Smooth muscle cell (in vitro differentiated cells): Measurements from ENCODE around the gene RFK. TPM values are rescaled to one million over a fixed set of nuclear protein-coding genes. Genes with fewer than 3 reads are reported as not detected.

ENCODE experiments used
- DNase-seq: peaks from one replicate; lab custom pipeline; 2025; ENCODE audit not compliant: unreplicated experiment; lab: John Stamatoyannopoulos, UW
- H2AFZ ChIP-seq: fragments of 200-600 bp; sonication (generic); 2 replicates; pipeline ENCODE4 v1.6.0; 2016; ENCODE audit warnings: antibody characterized with exemption, low read depth, mild to moderate bottlenecking
- H3F3A ChIP-seq: fragments of 200-600 bp; sonication (generic); 2 replicates; pipeline ENCODE4 v1.6.0; 2017; ENCODE audit warnings: antibody characterized with exemption, low read depth
- H3K27ac ChIP-seq: fragments of 200-600 bp; sonication (generic); 2 replicates; pipeline ENCODE4 v1.5.1; 2016; ENCODE audit warnings: low read depth, mild to moderate bottlenecking
- H3K27me3 ChIP-seq: fragments of 200-600 bp; sonication (generic); 2 replicates; pipeline ENCODE4 v1.6.1; 2016; ENCODE audit warnings: low read depth, mild to moderate bottlenecking
- H3K36me3 ChIP-seq: fragments of 200-600 bp; sonication (generic); 2 replicates; pipeline ENCODE4 v1.5.1; 2016; ENCODE audit warnings: low read depth
- H3K4me1 ChIP-seq: fragments of 200-600 bp; sonication (generic); 2 replicates; pipeline ENCODE4 v1.5.1; 2016; ENCODE audit warnings: low read depth
- H3K4me2 ChIP-seq: fragments of 200-600 bp; sonication (generic); 2 replicates; pipeline ENCODE4 v1.6.0; 2016; ENCODE audit warnings: mild to moderate bottlenecking
- H3K4me3 ChIP-seq: fragments of 200-600 bp; sonication (generic); 2 replicates; pipeline ENCODE4 v1.5.1; 2016; ENCODE audit warnings: mild to moderate bottlenecking
- H3K79me2 ChIP-seq: fragments of 200-600 bp; sonication (generic); 2 replicates; pipeline ENCODE4 v1.6.0; 2016; ENCODE audit warnings: low read depth, mild to moderate bottlenecking
- H3K9ac ChIP-seq: fragments of 200-600 bp; sonication (generic); 2 replicates; pipeline ENCODE4 v1.6.0; 2016; ENCODE audit warnings: low read depth
- H3K9me3 ChIP-seq: fragments of 200-600 bp; sonication (generic); replicated peaks from 2 replicates; pipeline ENCODE4 v1.5.1; 2016; ENCODE audit warnings: low read depth
- H4K20me1 ChIP-seq: fragments of 200-600 bp; sonication (generic); 2 replicates; pipeline ENCODE4 v1.6.0; 2016; ENCODE audit warnings: low read depth
- WGBS: methylation state at CpG from one replicate; pipeline ENCODE4 v1.1.7; 2016; ENCODE audit warnings: low lambda C conversion rate; 5-methylcytosine and 5-hydroxymethylcytosine counted together
- polyA plus RNA-seq: library from polyadenylated mRNA; unstranded; fragments of >200 nt; fragmentation: Nextera tagmentation; extraction: Ambion mirVana; gene quantifications from 2 replicates; pipeline ENCODE4 v1.2.1, GENCODE V29; 2016
- total RNA-seq: library from RNA; depleted of rRNA; stranded (reverse); fragments of >200 nt; gene quantifications from 2 replicates; pipeline ENCODE4 v1.2.3, GENCODE V29; 2014
- TF ChIP-seq, protein P1 (sequence below): fragments of 200-600 bp; sonication (generic); IDR thresholded peaks from 2 replicates; pipeline ENCODE4 v1.5.1; 2017; ENCODE audit warnings: borderline replicate concordance, mild to moderate bottlenecking, antibody characterized with exemption; ENCODE audit not compliant: insufficient read depth, poor library complexity, severe bottlenecking

Gene RFK
- total and polyA plus RNA-seq, 2 experiments from 2014 or later = 14.2 to 25.2 TPM

DNA sequence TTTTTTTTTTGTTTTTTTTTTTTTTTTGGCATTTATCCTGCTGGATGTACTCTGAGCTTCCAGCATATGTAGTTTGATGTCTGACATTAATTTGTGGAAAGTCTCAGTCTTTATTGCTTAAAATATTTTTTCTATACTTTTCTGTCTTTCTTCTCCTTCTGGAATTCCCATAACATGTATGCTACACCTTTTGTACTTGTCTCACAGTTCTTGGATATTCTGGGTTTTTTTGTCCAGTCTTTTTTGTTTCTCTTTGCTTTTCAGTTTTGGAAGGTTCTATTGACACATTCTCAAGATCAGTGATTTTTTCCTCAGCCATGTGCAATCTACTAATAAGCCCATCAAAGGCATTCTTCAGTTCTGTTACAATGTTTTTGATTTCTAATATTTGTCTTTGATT is 19.4 kb upstream of the RFK start:
- H3K4me2 ChIP-seq = no peak overlapping the region
- no peak overlapping the region for H2AFZ ChIP-seq

DNA sequence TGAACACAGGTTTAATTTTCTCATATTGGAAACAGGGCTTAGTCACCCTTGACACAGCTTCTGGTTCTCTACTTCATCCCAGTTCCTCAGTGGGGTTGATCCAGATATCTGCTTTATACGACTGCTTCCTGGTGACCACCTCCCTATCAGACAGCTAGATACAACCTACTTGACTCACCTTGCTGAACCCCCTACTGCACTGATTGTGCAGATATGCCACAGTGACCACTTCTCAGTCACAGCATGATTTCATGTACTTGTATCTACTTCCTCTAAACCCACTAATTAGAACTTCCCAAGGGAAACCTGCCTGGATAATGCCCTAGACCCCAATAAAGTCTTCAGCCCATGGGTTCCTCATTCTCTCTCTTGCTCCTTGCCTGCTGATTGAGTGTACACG is 18.4 kb upstream of the RFK start:
- no peaks in the 10 kb centered on the region for H3K79me2 ChIP-seq
- H3K27ac ChIP-seq = no peak overlapping the region
- H3K4me3 ChIP-seq = no peak overlapping the region
- H4K20me1 ChIP-seq = no peaks in the 10 kb centered on the region
- DNase-seq = no peak
- H3K36me3 ChIP-seq = no peaks in the 10 kb centered on the region
- H2AFZ ChIP-seq = no peak overlapping the region
- no peak overlapping the region for H3K9ac ChIP-seq
- WGBS = 83% methylated on average over 2 of the region's 2 CpGs
- H3K9me3 ChIP-seq = no peaks in the 10 kb centered on the region
- H3F3A ChIP-seq = no peaks in the 10 kb centered on the region
- H3K4me1 ChIP-seq = no peaks in the 10 kb centered on the region
- no peaks in the 10 kb centered on the region for H3K27me3 ChIP-seq
- TF ChIP-seq, protein P1, sequence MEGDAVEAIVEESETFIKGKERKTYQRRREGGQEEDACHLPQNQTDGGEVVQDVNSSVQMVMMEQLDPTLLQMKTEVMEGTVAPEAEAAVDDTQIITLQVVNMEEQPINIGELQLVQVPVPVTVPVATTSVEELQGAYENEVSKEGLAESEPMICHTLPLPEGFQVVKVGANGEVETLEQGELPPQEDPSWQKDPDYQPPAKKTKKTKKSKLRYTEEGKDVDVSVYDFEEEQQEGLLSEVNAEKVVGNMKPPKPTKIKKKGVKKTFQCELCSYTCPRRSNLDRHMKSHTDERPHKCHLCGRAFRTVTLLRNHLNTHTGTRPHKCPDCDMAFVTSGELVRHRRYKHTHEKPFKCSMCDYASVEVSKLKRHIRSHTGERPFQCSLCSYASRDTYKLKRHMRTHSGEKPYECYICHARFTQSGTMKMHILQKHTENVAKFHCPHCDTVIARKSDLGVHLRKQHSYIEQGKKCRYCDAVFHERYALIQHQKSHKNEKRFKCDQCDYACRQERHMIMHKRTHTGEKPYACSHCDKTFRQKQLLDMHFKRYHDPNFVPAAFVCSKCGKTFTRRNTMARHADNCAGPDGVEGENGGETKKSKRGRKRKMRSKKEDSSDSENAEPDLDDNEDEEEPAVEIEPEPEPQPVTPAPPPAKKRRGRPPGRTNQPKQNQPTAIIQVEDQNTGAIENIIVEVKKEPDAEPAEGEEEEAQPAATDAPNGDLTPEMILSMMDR = no peak
- H3K4me2 ChIP-seq = no peak overlapping the region

More for the DNA sequence above, 19.4 kb upstream of the RFK start:
- Histone ChIP-seq H3K36me3 (no peaks in the 10 kb centered on the region), H3K4me1 (no peaks in the 10 kb centered on the region), H3K27me3 (no peaks in the 10 kb centered on the region), H4K20me1 (no peaks in the 10 kb centered on the region), H3K27ac (no peak overlapping the region), H3K9me3 (no peaks in the 10 kb centered on the region), H3F3A (no peaks in the 10 kb centered on the region), H3K79me2 (no peaks in the 10 kb centered on the region), H3K4me3 (no peak overlapping the region), H3K9ac (no peak overlapping the region)
- no peak for DNase-seq
- TF ChIP-seq, protein P1 = no peak

DNA sequence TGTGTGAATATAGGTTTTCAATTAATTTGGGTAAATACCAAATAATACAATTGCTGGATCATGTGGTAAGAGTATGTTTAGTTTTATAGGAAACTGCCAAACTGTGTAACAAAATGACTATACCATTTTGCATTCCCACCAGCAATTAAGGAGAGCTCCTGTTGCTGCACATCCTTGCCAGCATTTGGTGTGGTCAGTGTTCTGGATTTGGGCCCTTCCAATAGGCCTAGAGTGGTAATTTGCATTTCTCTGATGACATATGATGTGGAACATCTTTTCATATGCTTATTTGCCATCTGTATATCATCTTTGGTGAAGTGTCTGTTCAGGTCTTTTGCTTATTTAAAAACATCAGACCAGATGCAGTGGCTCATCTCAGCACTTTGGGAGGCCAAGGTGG is 11.6 kb upstream of the RFK start:
- no peaks in the 10 kb centered on the region for H3K79me2 ChIP-seq
- no peaks in the 10 kb centered on the region for H3K36me3 ChIP-seq

DNA sequence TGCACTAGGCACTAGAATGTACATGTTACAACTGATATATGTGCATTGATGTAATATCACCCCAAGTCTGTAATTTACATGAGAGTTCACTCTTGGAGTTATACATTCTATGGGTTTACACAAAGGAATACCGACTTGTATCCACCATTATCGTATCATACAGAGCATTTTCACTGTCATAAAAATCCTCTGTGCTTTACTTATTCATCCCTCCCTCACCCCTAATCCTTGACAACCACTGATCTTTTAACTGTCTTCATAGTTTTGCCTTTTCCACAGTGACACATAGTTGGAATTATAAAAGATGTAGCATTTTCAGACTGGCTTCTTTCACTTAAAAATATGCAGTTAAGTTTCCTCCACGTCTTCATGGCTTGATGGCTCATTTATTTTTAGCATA is 11.1 kb upstream of the RFK start:
- Histone ChIP-seq H3K4me3 (no peak overlapping the region), H4K20me1 (no peaks in the 10 kb centered on the region), H3K9me3 (no peaks in the 10 kb centered on the region), H3K4me1 (no peaks in the 10 kb centered on the region), H3K36me3 (no peaks in the 10 kb centered on the region), H3F3A (no peaks in the 10 kb centered on the region), H3K27ac (no peak overlapping the region), H3K4me2 (no peak overlapping the region), H3K27me3 (no peaks in the 10 kb centered on the region), H3K79me2 (no peaks in the 10 kb centered on the region), H2AFZ (no peak overlapping the region), H3K9ac (no peak overlapping the region)
- WGBS = 70% methylated on average over 3 of the region's 3 CpGs
- DNase-seq = no peak
- TF ChIP-seq, protein P1 = no peak

More for the DNA sequence above, 11.6 kb upstream of the RFK start:
- Histone ChIP-seq H3K9ac (no peak overlapping the region), H3K27me3 (no peaks in the 10 kb centered on the region), H3K4me3 (no peak overlapping the region), H3K4me2 (no peak overlapping the region), H2AFZ (no peak overlapping the region), H3K4me1 (no peaks in the 10 kb centered on the region), H3K27ac (no peak overlapping the region), H4K20me1 (no peaks in the 10 kb centered on the region), H3K9me3 (no peaks in the 10 kb centered on the region), H3F3A (no peaks in the 10 kb centered on the region)
- TF ChIP-seq, protein P1 = no peak
- no peak for DNase-seq
